K562 (cell line): Measurements from ENCODE around the gene CTPS2. TPM values are rescaled to one million over a fixed set of nuclear protein-coding genes. Genes with fewer than 3 reads are reported as not detected.

ENCODE experiments used
- ATAC-seq: fragments of 200-7000 bp; cut with Tn5 transposase; 3 replicates; pipeline ENCODE4 v1.9.1; 2020; ENCODE audit warnings: moderate library complexity
- BruUV-seq: library from RNA; stranded (reverse); fragments of 400-500 nt; replicated peaks from 2 replicates; lab custom pipeline; 2021; lab: Mats Ljungman, UMichigan
- CTCF ChIA-PET: fragments of 300-600 bp; formaldehyde crosslinking; extraction: SDS; loops from one replicate; lab custom pipeline; 2021; ENCODE audit warnings: low intra/inter-chr PET ratio; lab: Yijun Ruan, JAX
- POLR2A ChIA-PET: fragments of 300-600, 350-650 bp; sonication (Branson Sonifier 250); formaldehyde crosslinking; extraction: SDS; loops from one replicate; lab custom pipeline; 2021; ENCODE audit warnings: antibody characterized with exemption, inconsistent platforms; lab: Yijun Ruan, JAX
- DNase-seq, 4 experiments: peaks; one replicate each; pipeline versions ENCODE4 v3.0.0 to v3.0.0-alpha.2; 2011 to 2018; ENCODE audit warnings: low spot score in 3 of 4, mixed read lengths in 3 of 4; ENCODE audit errors: extremely low read depth in 1 of 4
- FAIRE-seq: peaks from 2 replicates; lab custom pipeline; 2011; peaks lifted over from hg19 to GRCh38; lab: Jason Lieb, UNC
- H2AFZ ChIP-seq: 2 replicates; pipeline ENCODE4 v1.6.0; 2011; ENCODE audit warnings: low read depth, low read length, control low read depth, inconsistent platforms
- H3K27ac ChIP-seq: fragments of 200-600 bp; 3 replicates; pipeline ENCODE4 v1.8.0; 2011; ENCODE audit warnings: low read depth, mild to moderate bottlenecking, control low read depth, inconsistent platforms, low read length, moderate library complexity, mixed read lengths; ENCODE audit errors: extremely low read depth
- H3K27me3 ChIP-seq, 2 experiments: fragments of 300-600 bp in 1 of 2; 2 replicates in 1 of 2; 3 replicates in 1 of 2; pipeline versions ENCODE4 v1.6.0 to v1.8.0; 2011; ENCODE audit warnings: inconsistent platforms in 2 of 2, low read length in 2 of 2, mild to moderate bottlenecking in 1 of 2, mixed read lengths in 1 of 2, moderate library complexity in 1 of 2; ENCODE audit not compliant: control insufficient read depth in 2 of 2, insufficient read depth in 2 of 2
- H3K36me3 ChIP-seq: fragments of 300-600 bp; 3 replicates; pipeline ENCODE4 v1.8.0; 2011; ENCODE audit warnings: mild to moderate bottlenecking, low read length, inconsistent platforms; ENCODE audit not compliant: control insufficient read depth, insufficient read depth
- H3K4me1 ChIP-seq, 2 experiments: fragments of 200-600 bp in 1 of 2; replicated peaks in 1 of 2; 2 replicates in 1 of 2; 3 replicates in 1 of 2; pipeline versions ENCODE4 v1.5.1 to v1.8.0; 2011; ENCODE audit warnings: inconsistent platforms in 2 of 2, low read length in 2 of 2, mild to moderate bottlenecking in 1 of 2, mixed read lengths in 1 of 2, moderate library complexity in 1 of 2; ENCODE audit not compliant: control insufficient read depth in 2 of 2, insufficient read depth in 2 of 2
- H3K4me2 ChIP-seq: 2 replicates; pipeline ENCODE4 v1.6.1; 2011; ENCODE audit warnings: low read length, control low read depth, inconsistent platforms, mixed read lengths; ENCODE audit not compliant: insufficient read depth
- H3K4me3 ChIP-seq: fragments of 200-600 bp; sonication (generic), shearing (Covaris generic); 2 replicates; pipeline ENCODE4 v1.5.1; 2016; ENCODE audit warnings: control low read depth, inconsistent platforms
- H3K79me2 ChIP-seq: fragments of 200-600 bp; 3 replicates; pipeline ENCODE4 v1.8.0; 2011; ENCODE audit warnings: low read length, inconsistent platforms; ENCODE audit not compliant: control insufficient read depth, insufficient read depth
- H3K9ac ChIP-seq, 2 experiments: 2 replicates each; pipeline versions ENCODE4 v1.6.0 to v1.6.1; 2011; ENCODE audit warnings: low read depth in 2 of 2, low read length in 2 of 2, control low read depth in 1 of 2, inconsistent platforms in 1 of 2, mild to moderate bottlenecking in 1 of 2, mixed read lengths in 1 of 2; ENCODE audit not compliant: insufficient read depth in 1 of 2
- H3K9me1 ChIP-seq: one replicate; pipeline ENCODE4 v1.6.0; 2011; ENCODE audit warnings: inconsistent platforms, mild to moderate bottlenecking, low read length, moderate library complexity; ENCODE audit not compliant: control insufficient read depth, insufficient read depth
- H3K9me3 ChIP-seq: replicated peaks from 2 replicates; pipeline ENCODE4 v1.5.1; 2011; ENCODE audit warnings: low read depth, low read length, inconsistent platforms; ENCODE audit not compliant: control insufficient read depth, insufficient read depth
- H4K20me1 ChIP-seq: replicated peaks from 2 replicates; pipeline ENCODE4 v1.6.1; 2011; ENCODE audit warnings: low read length, inconsistent platforms, mixed read lengths; ENCODE audit not compliant: control insufficient read depth, insufficient read depth
- C11orf30 ChIP-seq: fragments of 450-650 bp; IDR thresholded peaks from 2 replicates; pipeline ENCODE4 v1.6.1; 2016; ENCODE audit warnings: low read depth, mild to moderate bottlenecking
- FOXP1 ChIP-seq: sonication (generic); formaldehyde crosslinking; IDR thresholded peaks from 2 replicates; pipeline ENCODE4 v1.8.0; 2022; ENCODE audit warnings: mild to moderate bottlenecking, missing genetic modification reagents
- MAFF ChIP-seq: IDR thresholded peaks from 2 replicates; pipeline ENCODE4 v1.6.1; 2012; ENCODE audit warnings: low read length, improper control_type of control experiment
- MAFG ChIP-seq: fragments of 450-650 bp; conservative IDR thresholded peaks from 2 replicates; pipeline ENCODE4 v1.6.1; 2016; ENCODE audit warnings: missing genetic modification characterization, missing compliant biosample characterization
- ZNF316 ChIP-seq: fragments of 450-650 bp; IDR thresholded peaks from 2 replicates; pipeline ENCODE4 v1.6.1; 2016
- WGBS: fragments of 100-300 bp; shearing (Covaris generic); methylation state at CpG from one replicate; pipeline ENCODE4 v1.1.6; 2016; ENCODE audit warnings: low coverage, mixed read lengths; ENCODE audit not compliant: insufficient coverage; ENCODE audit errors: missing lambda C conversion rate; 5-methylcytosine and 5-hydroxymethylcytosine counted together
- in situ Hi-C: fragments of 300-500 bp; cut with MboI; formaldehyde crosslinking; loops from 4 replicates; pipeline ENCODE4 v1.15.0; 2018; ENCODE audit warnings: inconsistent platforms, mixed read lengths
- intact Hi-C: fragments of 100-400 bp; cut with micrococcal nuclease; formaldehyde crosslinking; loops from 2 replicates; pipeline ENCODE4 v1.14.2; 2022
- polyA plus RNA-seq, 8 experiments: library from polyadenylated mRNA; depleted of rRNA in 4 of 8; stranded (reverse) in 5 of 8; unstranded in 3 of 8; fragments of >200 nt; fragmentation: Nextera tagmentation in 2 of 8; fragmentation: Illumina TruSeq in 1 of 8; extraction: Ambion mirVana in 2 of 8; extraction: Trizol in 1 of 8; gene quantifications; 2 replicates each; pipeline versions ENCODE4 v1.2.1 to v1.2.3, GENCODE V29; 2011 to 2014; ENCODE audit warnings: inconsistent platforms in 1 of 8, missing spikeins in 1 of 8
- total RNA-seq, 7 experiments: library from RNA; depleted of rRNA in 6 of 7; stranded (reverse); fragments of >200 nt in 6 of 7; fragmentation: Illumina TruSeq in 2 of 7; extraction: Trizol in 2 of 7; gene quantifications; 2 replicates each; pipeline versions ENCODE4 v1.2.1 to v1.2.3, GENCODE V29; 2011 to 2021; ENCODE audit warnings: low replicate concordance in 1 of 7
- TF ChIP-seq, protein P1 (sequence below): sonication (generic); formaldehyde crosslinking; IDR thresholded peaks from 2 replicates; pipeline ENCODE4 v1.8.0; 2023; ENCODE audit warnings: mild to moderate bottlenecking, missing genetic modification reagents

CTPS2 gene
- total and polyA plus RNA-seq, 9 of the 15 experiments (the other 6 are each of a cell fraction or from before 2014, with no cell fraction given), result 5.4 to 19.5 (median 14.1) TPM

DNA sequence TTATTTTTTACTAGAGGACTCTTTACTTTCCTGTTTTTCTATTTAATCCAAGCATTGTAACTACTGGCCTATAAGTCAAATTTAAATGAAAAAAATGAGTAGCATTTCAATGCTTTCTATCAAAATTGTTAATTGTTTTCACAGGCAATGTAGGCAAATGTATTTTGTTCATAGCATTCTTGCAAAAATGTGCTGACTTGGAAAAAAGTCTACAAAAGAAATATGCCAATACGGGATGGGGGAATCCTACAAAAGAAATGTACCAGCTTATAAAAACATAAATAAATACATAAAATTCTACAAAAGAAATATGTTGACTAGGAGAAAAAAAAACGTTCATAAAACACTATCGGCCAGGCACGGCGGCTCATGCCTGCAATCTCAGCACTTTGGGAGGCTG, 77.4 kb downstream of the CTPS2 start:
- H3K9ac ChIP-seq, result no peak overlapping the region
- H4K20me1 ChIP-seq, result no peaks in the 10 kb centered on the region
- peaks cover 3 to 13% of the 10 kb centered on the region in 2 experiments; a peak in 3 of 5 replicates for H3K4me1 ChIP-seq
- in situ Hi-C loops (no loop called here), intact Hi-C loops (no loop called here)
- ATAC-seq (no peak), DNase-seq (no peak), FAIRE-seq (no peak)
- TF ChIP-seq ZNF316, result peak; percentile 89
- TF ChIP-seq MAFG (tag), result peak; percentile 58; the same call in 1 of the 2 replicates
- no peak for TF ChIP-seq FOXP1 (CRISPR knock-in tag)
- TF ChIP-seq C11orf30, result peak; percentile 71
- TF ChIP-seq, protein P1, sequence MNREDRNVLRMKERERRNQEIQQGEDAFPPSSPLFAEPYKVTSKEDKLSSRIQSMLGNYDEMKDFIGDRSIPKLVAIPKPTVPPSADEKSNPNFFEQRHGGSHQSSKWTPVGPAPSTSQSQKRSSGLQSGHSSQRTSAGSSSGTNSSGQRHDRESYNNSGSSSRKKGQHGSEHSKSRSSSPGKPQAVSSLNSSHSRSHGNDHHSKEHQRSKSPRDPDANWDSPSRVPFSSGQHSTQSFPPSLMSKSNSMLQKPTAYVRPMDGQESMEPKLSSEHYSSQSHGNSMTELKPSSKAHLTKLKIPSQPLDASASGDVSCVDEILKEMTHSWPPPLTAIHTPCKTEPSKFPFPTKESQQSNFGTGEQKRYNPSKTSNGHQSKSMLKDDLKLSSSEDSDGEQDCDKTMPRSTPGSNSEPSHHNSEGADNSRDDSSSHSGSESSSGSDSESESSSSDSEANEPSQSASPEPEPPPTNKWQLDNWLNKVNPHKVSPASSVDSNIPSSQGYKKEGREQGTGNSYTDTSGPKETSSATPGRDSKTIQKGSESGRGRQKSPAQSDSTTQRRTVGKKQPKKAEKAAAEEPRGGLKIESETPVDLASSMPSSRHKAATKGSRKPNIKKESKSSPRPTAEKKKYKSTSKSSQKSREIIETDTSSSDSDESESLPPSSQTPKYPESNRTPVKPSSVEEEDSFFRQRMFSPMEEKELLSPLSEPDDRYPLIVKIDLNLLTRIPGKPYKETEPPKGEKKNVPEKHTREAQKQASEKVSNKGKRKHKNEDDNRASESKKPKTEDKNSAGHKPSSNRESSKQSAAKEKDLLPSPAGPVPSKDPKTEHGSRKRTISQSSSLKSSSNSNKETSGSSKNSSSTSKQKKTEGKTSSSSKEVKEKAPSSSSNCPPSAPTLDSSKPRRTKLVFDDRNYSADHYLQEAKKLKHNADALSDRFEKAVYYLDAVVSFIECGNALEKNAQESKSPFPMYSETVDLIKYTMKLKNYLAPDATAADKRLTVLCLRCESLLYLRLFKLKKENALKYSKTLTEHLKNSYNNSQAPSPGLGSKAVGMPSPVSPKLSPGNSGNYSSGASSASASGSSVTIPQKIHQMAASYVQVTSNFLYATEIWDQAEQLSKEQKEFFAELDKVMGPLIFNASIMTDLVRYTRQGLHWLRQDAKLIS, result no peak
- peak; percentile 55 for TF ChIP-seq MAFF
- no peak overlapping the region for H3K27ac ChIP-seq
- H3K27me3 ChIP-seq, result no peaks in the 10 kb centered on the region
- WGBS, result 89% methylated on average over 4 of the region's 5 CpGs
- no peak overlapping the region for H3K4me3 ChIP-seq
- H3K4me2 ChIP-seq, result no peak overlapping the region
- ChIA-PET CTCF (no interaction called here), POLR2A (no interaction called here)
- no peaks in the 10 kb centered on the region for H3K9me1 ChIP-seq
- H3K9me3 ChIP-seq, result no peaks in the 10 kb centered on the region
- H3K36me3 ChIP-seq, result no peaks in the 10 kb centered on the region
- no TSS peak for BruUV-seq
- no peaks in the 10 kb centered on the region for H3K79me2 ChIP-seq
- no peak overlapping the region for H2AFZ ChIP-seq
